ENCODE data around the gene ENTREP1.
"Not testable (repeated sequence)": the region's sequence is repeated elsewhere in the genome, so short reads cannot be mapped to it uniquely, and the experiment has no call there.

ENTREP1 gene

GRCh38 chr9:69411931-69412740 lies 87.1 kb downstream of the ENTREP1 start:
- DNase-seq (ENCODE audit: low spot score) = no peak

GRCh38 chr9:69412741-69413150 lies 87.7 kb downstream of the ENTREP1 start:
- peak; percentile 75 for DNase-seq (ENCODE audit: low spot score)

DNA sequence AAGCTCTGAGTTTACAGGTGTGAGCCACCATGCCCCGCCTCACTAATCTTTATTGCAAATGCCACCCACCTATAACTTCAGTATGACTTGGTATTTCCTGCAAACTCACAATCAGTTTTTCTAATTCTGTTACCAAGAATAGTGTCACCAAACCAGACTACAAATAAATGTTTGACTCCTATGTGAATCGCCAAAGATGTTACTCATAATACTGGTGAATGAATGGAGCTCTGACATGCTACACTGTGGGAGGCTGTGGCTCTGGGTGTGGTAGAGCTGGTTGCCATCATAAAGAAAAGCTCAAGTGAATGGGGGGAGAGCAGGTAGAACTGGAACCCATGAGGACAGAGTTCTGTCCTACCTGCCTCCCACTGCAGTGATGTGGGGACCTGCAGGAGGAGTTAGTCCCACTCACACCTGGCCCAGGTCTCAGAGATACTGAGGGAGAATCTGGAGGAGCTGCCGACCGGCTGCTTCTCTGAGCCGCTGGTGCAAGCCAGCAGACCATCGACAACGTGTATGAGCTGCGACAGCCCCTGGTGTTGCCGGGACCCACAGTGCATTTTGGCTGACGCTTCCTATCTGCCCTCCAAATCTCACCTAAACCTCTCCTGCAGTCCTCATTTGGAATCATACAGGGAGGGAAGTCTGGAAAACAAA lies 95.7 kb downstream of the ENTREP1 start:
- DNase-seq (ENCODE audit: low spot score) = peak; percentile 79

DNA sequence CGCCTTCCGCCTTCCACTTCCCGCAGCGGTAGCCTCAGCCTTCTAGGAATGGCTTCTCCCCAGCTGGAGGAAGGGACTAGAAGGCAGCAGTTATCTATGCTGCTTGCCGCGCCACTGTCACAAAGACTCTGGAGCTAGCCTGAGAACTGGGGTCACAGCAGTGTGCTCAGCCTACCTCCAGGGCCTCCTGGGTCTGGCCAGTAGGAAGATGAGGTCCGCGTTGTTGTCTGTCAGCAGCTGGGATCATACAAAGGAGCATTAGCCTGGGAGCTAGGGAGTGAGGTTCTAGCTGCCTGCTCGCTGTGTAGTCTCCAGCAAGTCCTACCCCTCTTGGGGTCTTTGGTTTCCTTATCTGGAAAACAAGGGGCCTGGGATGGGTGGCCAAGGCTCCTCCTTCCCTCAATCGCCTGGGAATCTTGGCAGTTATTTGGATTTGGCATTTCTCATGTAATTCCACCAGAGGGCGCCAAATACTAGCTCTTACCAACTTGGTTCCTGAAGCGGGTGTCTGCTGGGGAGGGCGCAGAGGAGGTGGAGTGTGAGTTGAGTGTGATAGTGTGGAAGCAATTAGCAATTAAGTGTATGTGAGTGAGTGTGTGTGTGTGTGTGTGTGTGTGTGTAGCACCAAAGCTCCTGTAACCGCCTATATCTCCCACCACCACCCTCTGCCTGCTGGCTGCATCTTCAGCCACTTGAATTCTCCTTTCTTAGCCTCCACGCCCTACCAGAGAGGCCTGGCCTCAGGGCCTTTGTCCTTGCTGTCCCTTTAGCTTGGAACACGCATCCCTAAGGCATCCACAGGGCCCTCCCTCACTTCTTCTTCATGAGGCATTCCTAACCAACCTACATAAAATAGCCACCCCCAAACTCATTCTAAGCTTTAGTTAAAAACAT lies 97.1 kb downstream of the ENTREP1 start:
- DNase-seq (ENCODE audit: low spot score) = peak; percentile 72

GRCh38 chr9:69425136-69425801 lies 100.3 kb downstream of the ENTREP1 start:
- no peak for DNase-seq (ENCODE audit: low spot score)

DNA sequence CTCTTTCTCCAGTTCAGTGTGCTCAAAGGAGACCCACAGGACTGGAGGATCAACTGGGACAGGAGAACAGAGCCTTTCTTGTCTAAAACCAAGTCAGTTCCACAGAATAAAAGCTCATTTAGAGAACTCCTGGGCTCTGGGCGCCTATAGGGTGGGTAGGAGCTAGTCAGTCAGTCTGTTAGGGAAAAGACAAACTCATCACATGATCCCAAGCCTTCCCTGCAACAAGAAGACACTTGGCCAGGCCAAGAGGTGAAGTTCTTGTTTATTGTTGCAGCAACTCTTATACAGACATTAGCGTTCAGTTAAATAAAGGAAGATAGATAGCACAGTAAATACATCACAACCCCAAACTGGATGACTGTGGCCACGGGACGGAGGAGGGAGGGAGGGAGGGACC lies 102.3 kb downstream of the ENTREP1 start:
- DNase-seq (ENCODE audit: low spot score) = no peak

GRCh38 chr9:69428017-69428785 lies 103.2 kb downstream of the ENTREP1 start:
- no peak for DNase-seq (ENCODE audit: low spot score)

DNA sequence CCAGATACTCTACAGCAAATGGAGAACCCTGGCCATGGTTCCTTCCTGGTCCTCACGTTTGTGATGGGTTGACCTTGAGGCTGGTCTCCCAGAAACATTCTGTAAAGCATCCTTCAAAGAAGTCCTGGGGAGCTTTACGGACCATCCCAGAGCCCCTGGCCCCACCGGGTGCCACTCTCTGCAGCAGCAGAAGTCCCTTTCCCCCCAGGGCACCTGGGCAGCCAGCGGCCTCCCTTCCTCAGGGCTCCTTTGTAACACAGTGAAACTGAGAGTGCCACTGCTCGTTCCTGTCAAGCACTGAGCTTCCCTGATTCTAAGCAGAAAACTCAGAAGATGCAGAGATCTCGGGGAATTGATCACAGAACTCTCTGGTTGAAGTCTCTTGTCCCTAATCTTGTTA lies 104.3 kb downstream of the ENTREP1 start:
- no peak for DNase-seq (ENCODE audit: low spot score)

- DNase-seq (ENCODE audit: low spot score) = no peak
Observed at GRCh38 chr9:69430206-69430605, 105.2 kb downstream of the ENTREP1 start.

DNA sequence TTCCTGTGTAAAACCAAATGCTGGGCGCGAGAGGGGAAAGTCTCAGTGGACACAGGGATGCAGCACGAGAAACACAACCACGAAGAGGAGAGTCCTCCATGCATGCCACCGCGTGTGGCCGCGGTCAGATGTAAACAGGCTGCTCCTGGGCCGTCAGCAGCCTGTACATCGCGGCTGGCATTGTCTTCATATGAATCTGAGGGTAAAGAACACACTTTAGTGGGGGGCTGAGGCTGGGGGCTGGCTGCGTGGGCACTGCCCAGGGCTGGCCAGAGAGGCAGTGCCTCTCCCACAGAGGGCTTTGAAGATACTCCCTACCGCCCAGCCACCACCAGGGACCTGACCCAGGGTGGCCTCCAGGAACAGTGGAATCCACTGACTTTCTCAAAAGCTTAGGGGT lies 106.2 kb downstream of the ENTREP1 start:
- no peak for DNase-seq (ENCODE audit: low spot score)

DNA sequence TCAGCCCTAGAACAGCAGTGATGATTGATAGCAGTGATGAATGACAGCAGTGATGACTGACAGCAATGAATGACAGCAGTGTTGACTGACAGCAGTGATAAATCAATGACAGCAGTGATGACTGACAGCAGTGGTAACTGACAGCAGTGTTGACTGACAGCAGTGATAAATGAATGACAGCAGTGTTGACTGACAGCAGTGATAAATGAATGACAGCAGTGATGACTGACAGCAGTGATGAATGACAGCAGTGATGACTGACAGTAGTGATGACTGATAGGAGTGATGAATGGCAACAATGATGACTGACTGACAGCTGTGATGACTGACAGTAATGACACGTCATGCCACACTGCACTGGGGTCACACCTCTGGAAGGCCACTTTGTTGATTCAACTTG lies 106.8 kb downstream of the ENTREP1 start:
- peak; percentile 38 for DNase-seq (ENCODE audit: low spot score)

DNA sequence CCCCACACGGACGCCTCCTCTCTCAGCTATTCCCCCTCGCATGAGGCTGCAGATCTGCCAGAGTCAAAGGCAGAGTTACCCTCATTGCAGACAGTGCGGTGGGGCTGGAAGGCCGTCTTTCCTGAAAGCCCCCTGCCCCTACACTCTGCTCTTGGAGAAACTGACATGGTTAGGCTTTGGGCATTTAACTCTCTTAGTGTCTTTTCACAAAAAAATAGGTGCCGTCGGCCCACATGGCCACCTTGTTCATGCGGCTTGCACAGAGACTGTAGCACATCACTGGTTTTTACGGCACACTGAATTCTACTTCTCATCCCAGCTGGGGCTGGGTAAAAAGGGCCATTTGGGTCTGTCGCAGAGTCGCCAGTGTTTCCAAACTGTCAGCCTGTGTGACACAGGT lies 107.6 kb downstream of the ENTREP1 start:
- no peak for DNase-seq (ENCODE audit: low spot score)

- DNase-seq (ENCODE audit: low spot score) = peak; percentile 92
Observed at GRCh38 chr9:69433392-69433791, 108.4 kb downstream of the ENTREP1 start.

DNA sequence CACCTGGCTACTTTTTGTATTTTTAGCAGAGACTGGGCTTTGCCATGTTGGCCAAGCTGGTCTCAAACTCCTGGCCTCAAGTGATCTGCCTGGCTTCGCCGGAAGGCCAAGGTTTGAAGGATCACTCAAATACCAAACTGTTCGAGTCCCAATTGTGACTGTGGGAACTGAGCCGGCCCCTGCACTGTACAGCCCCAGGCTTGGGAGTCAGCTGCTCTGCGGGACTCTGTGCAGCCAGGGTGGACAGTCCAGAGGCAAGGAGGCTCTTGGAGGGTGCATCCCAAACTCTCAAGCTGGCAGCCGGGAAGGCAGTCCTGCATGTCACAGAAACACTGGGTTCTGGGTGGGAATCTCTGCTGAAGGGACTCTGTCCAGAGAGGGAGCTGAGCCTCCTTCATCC lies 109.0 kb downstream of the ENTREP1 start:
- DNase-seq (ENCODE audit: low spot score) = no peak

DNA sequence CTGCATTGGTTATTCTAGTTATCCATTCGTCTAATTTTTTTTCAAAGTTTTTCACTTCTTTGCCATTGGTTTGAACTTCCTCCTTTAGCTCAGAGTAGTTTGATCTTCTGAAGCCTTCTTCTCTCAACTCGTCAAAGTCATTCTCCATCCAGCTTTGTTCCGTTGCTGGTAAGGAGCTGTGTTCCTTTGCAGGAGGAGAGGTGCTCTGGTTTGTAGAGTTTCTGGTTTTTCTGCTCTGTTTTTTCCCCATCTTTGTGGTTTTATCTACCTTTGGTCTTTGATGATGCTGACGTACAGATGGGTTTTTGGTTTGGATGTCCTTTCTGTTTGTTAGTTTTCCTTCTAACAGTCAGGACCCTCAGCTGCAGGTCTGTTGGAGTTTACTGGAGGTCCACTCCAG lies 114.6 kb downstream of the ENTREP1 start:
- not testable (repeated sequence) for DNase-seq (ENCODE audit: low spot score)

GRCh38 chr9:69440254-69440955 lies 115.4 kb downstream of the ENTREP1 start:
- DNase-seq (ENCODE audit: low spot score) = not testable (repeated sequence)

Measured in kidney tubule cell (primary cell).